Panc1 (cell line): ENCODE measurements around the gene ANTXR1. TPM values are rescaled to one million over a fixed set of nuclear protein-coding genes. Genes with fewer than 3 reads are reported as not detected.

Experiments
- ATAC-seq: fragments of 200-7000 bp; cut with Tn5 transposase; 2 replicates; pipeline ENCODE4 v1.9.1; 2020; ENCODE audit warnings: mild to moderate bottlenecking, moderate library complexity
- BruUV-seq: library from RNA; stranded (reverse); fragments of 400-500 nt; replicated peaks from 2 replicates; lab custom pipeline; 2021; lab: Mats Ljungman, UMichigan
- CTCF ChIA-PET: fragments of 300-600 bp; sonication (Branson Sonifier 250); formaldehyde crosslinking; loops from one replicate; lab custom pipeline; 2022; ENCODE audit warnings: antibody characterized with exemption; lab: Charles Lee
- POLR2A ChIA-PET: fragments of 300-600 bp; sonication (Branson Sonifier 250); formaldehyde crosslinking; loops from one replicate; lab custom pipeline; 2022; ENCODE audit warnings: antibody characterized with exemption; lab: Charles Lee
- DNase-seq: peaks from one replicate; pipeline ENCODE4 v3.0.0-alpha.2; 2010; ENCODE audit warnings: low read depth, low spot score
- H3K27ac ChIP-seq: 2 replicates; pipeline ENCODE4 v1.5.1; 2011; ENCODE audit warnings: mild to moderate bottlenecking, low read length, inconsistent platforms
- H3K27me3 ChIP-seq: fragments of 200-500 bp; sonication (Bioruptor generic); 2 replicates; pipeline ENCODE4 v1.6.0; 2014; ENCODE audit warnings: low read length, inconsistent platforms; ENCODE audit not compliant: control insufficient read depth, insufficient read depth
- H3K36me3 ChIP-seq: fragments of 200-500 bp; sonication (Bioruptor generic); 2 replicates; pipeline ENCODE4 v1.5.1; 2014; ENCODE audit warnings: inconsistent platforms, mild to moderate bottlenecking, low read length, moderate library complexity; ENCODE audit not compliant: control insufficient read depth, insufficient read depth
- H3K4me1 ChIP-seq: 2 replicates; pipeline ENCODE4 v1.5.1; 2011; ENCODE audit warnings: inconsistent platforms, mild to moderate bottlenecking, low read length, moderate library complexity; ENCODE audit not compliant: control insufficient read depth, insufficient read depth
- H3K4me3 ChIP-seq, 2 experiments: 2 replicates each; pipeline ENCODE4 v1.5.1; 2011 to 2012; ENCODE audit warnings: low read depth in 2 of 2, low read length in 2 of 2, mild to moderate bottlenecking in 2 of 2, inconsistent platforms in 1 of 2, moderate library complexity in 1 of 2
- H3K9me3 ChIP-seq: fragments of 200-500 bp; sonication (Bioruptor generic); 2 replicates; pipeline ENCODE4 v1.5.1; 2014; ENCODE audit warnings: low read depth, mild to moderate bottlenecking, inconsistent platforms, low read length, moderate library complexity; ENCODE audit not compliant: control insufficient read depth, insufficient read depth
- POLR2AphosphoS5 ChIP-seq: IDR thresholded peaks from 2 replicates; pipeline ENCODE4 v1.6.1; 2012; ENCODE audit warnings: mild to moderate bottlenecking, low read depth, low read length, moderate library complexity
- SIN3A ChIP-seq: IDR thresholded peaks from 2 replicates; pipeline ENCODE4 v1.6.1; 2012; ENCODE audit warnings: low read depth, mild to moderate bottlenecking, low read length, moderate library complexity, borderline replicate concordance; ENCODE audit not compliant: insufficient read depth
- TCF7L2 ChIP-seq: IDR thresholded peaks from 2 replicates; pipeline ENCODE4 v1.6.1; 2011; ENCODE audit warnings: mild to moderate bottlenecking, low read depth, low read length, inconsistent platforms
- in situ Hi-C: cut with HindIII; loops from 2 replicates; pipeline ENCODE4 v1.10.0; 2016; ENCODE audit warnings: low sequenced_read_pairs, low pct_unique_long_range_greater_than_20kb
- intact Hi-C: fragments of 100-400 bp; cut with micrococcal nuclease; formaldehyde crosslinking; loops from one replicate; pipeline ENCODE4 v1.10.0; 2022; ENCODE audit not compliant: unreplicated experiment
- total RNA-seq: library from RNA; stranded (reverse); gene quantifications from one replicate; pipeline ENCODE4 v1.2.1, GENCODE V29; 2021; ENCODE audit not compliant: unreplicated experiment
- TF ChIP-seq, protein P1 (sequence below): fragments of 450-650 bp; IDR thresholded peaks from 2 replicates; pipeline ENCODE4 v1.5.1; 2017; ENCODE audit warnings: mild to moderate bottlenecking
- TF ChIP-seq, protein P2 (sequence below), 2 experiments: IDR thresholded peaks; 2 replicates each; pipeline ENCODE4 v1.6.1; 2011 to 2012; ENCODE audit warnings: low read depth in 2 of 2, control low read depth in 1 of 2, low read length in 1 of 2, mild to moderate bottlenecking in 1 of 2, moderate library complexity in 1 of 2; ENCODE audit not compliant: insufficient read depth in 1 of 2

ANTXR1 gene
- total RNA-seq, 1 experiment from 2014 or later: 132 TPM

DNA sequence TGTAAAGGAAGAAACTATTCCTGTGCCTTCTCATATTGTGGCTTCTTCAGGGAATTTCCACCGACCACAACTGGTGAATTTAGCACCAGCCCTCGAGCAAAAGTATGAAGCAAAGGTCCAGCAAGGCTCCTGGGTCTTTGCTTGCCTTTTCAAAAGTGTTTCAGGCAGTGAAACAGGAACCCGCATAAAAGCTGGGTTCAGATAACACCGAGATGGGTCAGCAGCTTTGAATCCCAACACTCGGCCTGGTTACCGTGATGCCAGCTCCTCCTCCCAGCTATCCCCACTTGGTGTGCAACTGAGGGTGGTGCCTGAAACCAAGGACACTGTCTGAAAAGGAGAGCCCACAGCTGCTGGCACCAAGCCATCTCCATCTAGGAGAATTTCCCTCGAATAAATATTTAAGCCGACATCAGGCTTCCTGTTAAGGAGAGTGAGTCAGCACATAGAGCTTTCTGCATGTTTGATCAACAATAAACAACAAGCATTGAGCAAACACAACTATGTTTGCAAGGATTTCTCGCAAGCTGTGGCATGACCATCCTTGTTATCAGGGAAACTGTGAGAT, 69.5 kb downstream of the ANTXR1 start:
- no peaks in the 10 kb centered on the region for H3K27me3 ChIP-seq
- H3K4me3 ChIP-seq: peak overlapping the region in 1 of 2 experiments; percentile 3; a peak in 1 of 4 replicates
- DNase-seq (peak; percentile 78), ATAC-seq (peak; percentile 93)
- peaks cover 8% of the 10 kb centered on the region for H3K36me3 ChIP-seq
- peaks cover 36% of the 10 kb centered on the region for H3K4me1 ChIP-seq
- intact Hi-C loops: no loop called here
- peak overlapping the region; percentile 94 for H3K27ac ChIP-seq
- ChIA-PET CTCF (interaction anchor here (1.5 kb wide), 1 partner anchor 225 kb away, joined by 8 read pairs; no protein-coding TSS in a partner anchor), POLR2A (interaction anchor here (0.6 to 0.9 kb wide), 2 partner anchors 21 to 223 kb away, joined by 3 to 6 read pairs; no protein-coding TSS in a partner anchor)
- no TSS peak for BruUV-seq
- no peaks in the 10 kb centered on the region for H3K9me3 ChIP-seq
- TF ChIP-seq, protein P1, sequence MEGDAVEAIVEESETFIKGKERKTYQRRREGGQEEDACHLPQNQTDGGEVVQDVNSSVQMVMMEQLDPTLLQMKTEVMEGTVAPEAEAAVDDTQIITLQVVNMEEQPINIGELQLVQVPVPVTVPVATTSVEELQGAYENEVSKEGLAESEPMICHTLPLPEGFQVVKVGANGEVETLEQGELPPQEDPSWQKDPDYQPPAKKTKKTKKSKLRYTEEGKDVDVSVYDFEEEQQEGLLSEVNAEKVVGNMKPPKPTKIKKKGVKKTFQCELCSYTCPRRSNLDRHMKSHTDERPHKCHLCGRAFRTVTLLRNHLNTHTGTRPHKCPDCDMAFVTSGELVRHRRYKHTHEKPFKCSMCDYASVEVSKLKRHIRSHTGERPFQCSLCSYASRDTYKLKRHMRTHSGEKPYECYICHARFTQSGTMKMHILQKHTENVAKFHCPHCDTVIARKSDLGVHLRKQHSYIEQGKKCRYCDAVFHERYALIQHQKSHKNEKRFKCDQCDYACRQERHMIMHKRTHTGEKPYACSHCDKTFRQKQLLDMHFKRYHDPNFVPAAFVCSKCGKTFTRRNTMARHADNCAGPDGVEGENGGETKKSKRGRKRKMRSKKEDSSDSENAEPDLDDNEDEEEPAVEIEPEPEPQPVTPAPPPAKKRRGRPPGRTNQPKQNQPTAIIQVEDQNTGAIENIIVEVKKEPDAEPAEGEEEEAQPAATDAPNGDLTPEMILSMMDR: no peak
- TF ChIP-seq TCF7L2 (peak; percentile 86), POLR2AphosphoS5 (peak; percentile 95)
- TF ChIP-seq, protein P2, sequence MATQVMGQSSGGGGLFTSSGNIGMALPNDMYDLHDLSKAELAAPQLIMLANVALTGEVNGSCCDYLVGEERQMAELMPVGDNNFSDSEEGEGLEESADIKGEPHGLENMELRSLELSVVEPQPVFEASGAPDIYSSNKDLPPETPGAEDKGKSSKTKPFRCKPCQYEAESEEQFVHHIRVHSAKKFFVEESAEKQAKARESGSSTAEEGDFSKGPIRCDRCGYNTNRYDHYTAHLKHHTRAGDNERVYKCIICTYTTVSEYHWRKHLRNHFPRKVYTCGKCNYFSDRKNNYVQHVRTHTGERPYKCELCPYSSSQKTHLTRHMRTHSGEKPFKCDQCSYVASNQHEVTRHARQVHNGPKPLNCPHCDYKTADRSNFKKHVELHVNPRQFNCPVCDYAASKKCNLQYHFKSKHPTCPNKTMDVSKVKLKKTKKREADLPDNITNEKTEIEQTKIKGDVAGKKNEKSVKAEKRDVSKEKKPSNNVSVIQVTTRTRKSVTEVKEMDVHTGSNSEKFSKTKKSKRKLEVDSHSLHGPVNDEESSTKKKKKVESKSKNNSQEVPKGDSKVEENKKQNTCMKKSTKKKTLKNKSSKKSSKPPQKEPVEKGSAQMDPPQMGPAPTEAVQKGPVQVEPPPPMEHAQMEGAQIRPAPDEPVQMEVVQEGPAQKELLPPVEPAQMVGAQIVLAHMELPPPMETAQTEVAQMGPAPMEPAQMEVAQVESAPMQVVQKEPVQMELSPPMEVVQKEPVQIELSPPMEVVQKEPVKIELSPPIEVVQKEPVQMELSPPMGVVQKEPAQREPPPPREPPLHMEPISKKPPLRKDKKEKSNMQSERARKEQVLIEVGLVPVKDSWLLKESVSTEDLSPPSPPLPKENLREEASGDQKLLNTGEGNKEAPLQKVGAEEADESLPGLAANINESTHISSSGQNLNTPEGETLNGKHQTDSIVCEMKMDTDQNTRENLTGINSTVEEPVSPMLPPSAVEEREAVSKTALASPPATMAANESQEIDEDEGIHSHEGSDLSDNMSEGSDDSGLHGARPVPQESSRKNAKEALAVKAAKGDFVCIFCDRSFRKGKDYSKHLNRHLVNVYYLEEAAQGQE (IDR thresholded peaks at IDR 0.05; ENCODE audit: insufficient read depth in 1 of 2, low read depth in 2 of 2, low read length in 1 of 2): 0 out of 4 replicates have a peak, but pooled peaks of 1 of the 2 experiments have one; percentile 17
- in situ Hi-C loops: no loop called here

DNA sequence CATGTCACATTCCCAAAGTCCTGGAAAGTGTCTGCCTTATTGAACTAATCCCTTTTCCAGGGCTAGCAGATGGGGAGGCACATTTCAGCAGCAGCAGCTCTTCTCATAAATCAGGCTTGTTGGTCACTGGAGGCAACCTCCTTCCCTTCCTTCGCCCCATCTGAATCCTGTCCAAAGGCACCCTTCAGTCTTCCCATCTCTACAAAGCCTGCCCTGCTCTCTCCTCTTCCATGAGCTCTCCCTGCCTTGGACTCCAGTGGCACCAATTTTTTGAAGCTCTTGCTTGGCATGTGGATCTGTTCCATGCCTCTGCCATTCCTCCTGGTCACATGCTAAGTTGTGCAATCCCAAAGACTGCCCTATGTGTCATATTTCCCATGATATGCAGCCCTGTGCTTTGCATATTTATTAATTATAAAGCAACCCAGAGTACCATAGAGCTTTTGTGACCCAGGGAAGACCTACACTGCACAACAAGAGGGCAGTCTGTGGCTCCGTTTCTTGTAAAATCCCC, 70.3 kb downstream of the ANTXR1 start:
- in situ Hi-C loops: no loop called here
- POLR2A ChIA-PET: interaction anchor here (0.6 kb wide), 1 partner anchor 20 kb away, joined by 3 read pairs; no protein-coding TSS in a partner anchor
- TF ChIP-seq, protein P2 (IDR thresholded peaks at IDR 0.05; ENCODE audit: insufficient read depth in 1 of 2, low read depth in 2 of 2, low read length in 1 of 2): no peak
- TF ChIP-seq POLR2AphosphoS5 (no peak), TCF7L2 (no peak), SIN3A (no peak)
- TF ChIP-seq, protein P1: no peak
- intact Hi-C loops: no loop called here
- ATAC-seq (peak; percentile 47), DNase-seq (peak; percentile 39)
- BruUV-seq: no TSS peak
- CTCF ChIA-PET: interaction anchor here (0.6 to 1.5 kb wide), 2 partner anchors 54 to 224 kb away, joined by 7 to 8 read pairs; no protein-coding TSS in a partner anchor
- H3K9me3 ChIP-seq: no peaks in the 10 kb centered on the region
- peaks cover 8% of the 10 kb centered on the region for H3K36me3 ChIP-seq
- H3K27me3 ChIP-seq: no peaks in the 10 kb centered on the region
- H3K27ac ChIP-seq: peak overlapping the region; percentile 94
- H3K4me1 ChIP-seq: peaks cover 36% of the 10 kb centered on the region
- no peak overlapping the region for H3K4me3 ChIP-seq
